Measurements from ENCODE around the gene PAX5.

- TF ChIP-seq, protein P1, sequence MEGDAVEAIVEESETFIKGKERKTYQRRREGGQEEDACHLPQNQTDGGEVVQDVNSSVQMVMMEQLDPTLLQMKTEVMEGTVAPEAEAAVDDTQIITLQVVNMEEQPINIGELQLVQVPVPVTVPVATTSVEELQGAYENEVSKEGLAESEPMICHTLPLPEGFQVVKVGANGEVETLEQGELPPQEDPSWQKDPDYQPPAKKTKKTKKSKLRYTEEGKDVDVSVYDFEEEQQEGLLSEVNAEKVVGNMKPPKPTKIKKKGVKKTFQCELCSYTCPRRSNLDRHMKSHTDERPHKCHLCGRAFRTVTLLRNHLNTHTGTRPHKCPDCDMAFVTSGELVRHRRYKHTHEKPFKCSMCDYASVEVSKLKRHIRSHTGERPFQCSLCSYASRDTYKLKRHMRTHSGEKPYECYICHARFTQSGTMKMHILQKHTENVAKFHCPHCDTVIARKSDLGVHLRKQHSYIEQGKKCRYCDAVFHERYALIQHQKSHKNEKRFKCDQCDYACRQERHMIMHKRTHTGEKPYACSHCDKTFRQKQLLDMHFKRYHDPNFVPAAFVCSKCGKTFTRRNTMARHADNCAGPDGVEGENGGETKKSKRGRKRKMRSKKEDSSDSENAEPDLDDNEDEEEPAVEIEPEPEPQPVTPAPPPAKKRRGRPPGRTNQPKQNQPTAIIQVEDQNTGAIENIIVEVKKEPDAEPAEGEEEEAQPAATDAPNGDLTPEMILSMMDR (IDR thresholded peaks at IDR 0.05) = no peak
- no peak for TF ChIP-seq POLR2AphosphoS5 (IDR thresholded peaks at IDR 0.05)
- TF ChIP-seq POLR2A (IDR thresholded peaks at IDR 0.05) = no peak
Measured at GRCh38 chr9:36905101-36906066, 128.7 kb downstream of the PAX5 start.

Data from breast epithelium (tissue), 3 donors.